ENCODE results near the gene SERTAD4. TPM values are rescaled to one million over a fixed set of nuclear protein-coding genes. Genes with fewer than 3 reads are reported as not detected.
A peak's percentile ranks its signal among the peaks of the same experiment; 100 is the strongest.

SERTAD4 gene
- total and polyA plus RNA-seq, 10 donors: 0.02 to 0.09 (median 0.06) TPM; not detected in 5

GRCh38 chr1:210228158-210228557 lies 4.4 kb upstream of the SERTAD4 start:
- 61 to 84% (median 76%) methylated on average over 1 of the region's 1 CpG for WGBS, 5 donors
- H3K36me3 ChIP-seq: no peaks in the 10 kb centered on the region
- no peak for DNase-seq

GRCh38 chr1:210230149-210230695 lies 2.4 kb upstream of the SERTAD4 start:
- no peak overlapping the region for H3K27ac ChIP-seq
- no peak for TF ChIP-seq CTCF (IDR thresholded peaks at IDR 0.05 in 8 of 11, conservative IDR thresholded peaks at IDR 0.05 in 3 of 11)
- H3K9me3 ChIP-seq: no peaks in the 10 kb centered on the region
- no peak for DNase-seq
- H3K36me3 ChIP-seq: no peaks in the 10 kb centered on the region
- intact Hi-C loops (cut with DNase I; ENCODE audit: low total_unique reads): no loop called here
- H3K4me1 ChIP-seq: peaks cover 5 to 28% (median 22%) of the 10 kb centered on the region in 6 donors
- H3K4me3 ChIP-seq: no peak overlapping the region
- H3K27me3 ChIP-seq (replicated peaks in 1 of 7): peaks cover 3 to 90% (median 57%) of the 10 kb centered on the region in 7 donors

More at GRCh38 chr1:210228158-210228557, 4.4 kb upstream of the SERTAD4 start:
- peaks cover 3 to 71% (median 40%) of the 10 kb centered on the region in 7 donors for H3K27me3 ChIP-seq (replicated peaks in 1 of 7)
- H3K9me3 ChIP-seq: no peaks in the 10 kb centered on the region
- TF ChIP-seq POLR2A (IDR thresholded peaks at IDR 0.05) (no peak), CTCF (IDR thresholded peaks at IDR 0.05 in 8 of 11, conservative IDR thresholded peaks at IDR 0.05 in 3 of 11) (no peak), POLR2AphosphoS5 (IDR thresholded peaks at IDR 0.05) (no peak)
- intact Hi-C loops (cut with DNase I; ENCODE audit: low total_unique reads): no loop called here
- H3K4me3 ChIP-seq: no peak overlapping the region
- no peak overlapping the region for H3K27ac ChIP-seq
- H3K4me1 ChIP-seq: peaks cover 0 to 15% (median 9%) of the 10 kb centered on the region in 6 donors

GRCh38 chr1:210231846-210232510 lies 618 bp upstream of the SERTAD4 start:
- Histone ChIP-seq H3K27ac (no peak overlapping the region), H3K4me1 (peaks cover 5 to 28% (median 22%) of the 10 kb centered on the region in 6 donors), H3K27me3 (replicated peaks in 1 of 7) (peaks cover 3 to 96% (median 68%) of the 10 kb centered on the region in 7 donors), H3K9me3 (no peaks in the 10 kb centered on the region), H3K4me3 (peak overlapping the region in 4 of 8 donors; percentile 37 to 67 (median 39)), H3K36me3 (no peaks in the 10 kb centered on the region)
- intact Hi-C loops (cut with DNase I; ENCODE audit: low total_unique reads): no loop called here
- TF ChIP-seq POLR2A (IDR thresholded peaks at IDR 0.05): no peak
- no peak for TF ChIP-seq CTCF (IDR thresholded peaks at IDR 0.05 in 8 of 11, conservative IDR thresholded peaks at IDR 0.05 in 3 of 11)
- no peak for TF ChIP-seq POLR2AphosphoS5 (IDR thresholded peaks at IDR 0.05)
- DNase-seq: no peak
- 3 to 6% (median 3%) methylated on average over 17 to 20 of the region's 20 CpGs for WGBS, 5 donors

GRCh38 chr1:210233216-210233494 lies 559 bp downstream of the SERTAD4 start:
- no peak for TF ChIP-seq POLR2AphosphoS5 (IDR thresholded peaks at IDR 0.05)
- TF ChIP-seq POLR2A (IDR thresholded peaks at IDR 0.05): no peak
- no peak for TF ChIP-seq CTCF (IDR thresholded peaks at IDR 0.05 in 8 of 11, conservative IDR thresholded peaks at IDR 0.05 in 3 of 11)
- Histone ChIP-seq H3K27ac (no peak overlapping the region), H3K4me3 (peak overlapping the region; percentile 9 to 67 (median 36)), H3K9me3 (no peaks in the 10 kb centered on the region), H3K27me3 (replicated peaks in 1 of 7) (peaks cover 3 to 98% (median 61%) of the 10 kb centered on the region in 7 donors), H3K4me1 (peaks cover 5 to 28% (median 22%) of the 10 kb centered on the region in 6 donors), H3K36me3 (no peaks in the 10 kb centered on the region)
- WGBS, 5 donors: 0 to 6% (median 1%) methylated on average over 7 to 26 of the region's 26 CpGs
- no peak for DNase-seq
- intact Hi-C loops (cut with DNase I; ENCODE audit: low total_unique reads): no loop called here

All from spleen (tissue), 11 donors.